K562 (cell line): ENCODE results near the gene GSTO2. TPM values are rescaled to one million over a fixed set of nuclear protein-coding genes. Genes with fewer than 3 reads are reported as not detected.

Experiments used
- CBX2 ChIP-seq: fragments of 200-600 bp; sonication (generic); IDR thresholded peaks from one replicate; pipeline ENCODE4 v1.6.1; 2012; ENCODE audit warnings: mild to moderate bottlenecking, low read length, inconsistent platforms; ENCODE audit not compliant: insufficient read depth, poor library complexity, severe bottlenecking
- CHD1 ChIP-seq: fragments of 200-600 bp; sonication (generic); IDR thresholded peaks from one replicate; pipeline ENCODE4 v1.6.1; 2012; ENCODE audit warnings: mild to moderate bottlenecking, moderate library complexity, low read length, inconsistent platforms
- FOXA3 ChIP-seq, 2 experiments: fragments of 450-650 bp in 1 of 2; sonication (generic) in 1 of 2; formaldehyde crosslinking; IDR thresholded peaks in 1 of 2; conservative IDR thresholded peaks in 1 of 2; 2 replicates each; pipeline versions ENCODE4 v1.4.0 to v1.8.0; 2020 to 2022; ENCODE audit warnings: mild to moderate bottlenecking in 2 of 2, missing genetic modification reagents in 1 of 2
- IRF9 ChIP-seq: fragments of 450-650 bp; IDR thresholded peaks from 2 replicates; pipeline ENCODE4 v1.6.1; 2016; ENCODE audit warnings: missing biosample characterization, missing genetic modification characterization
- KDM5B ChIP-seq: fragments of 200-600 bp; sonication (generic); IDR thresholded peaks from 2 replicates; pipeline ENCODE4 v1.6.1; 2012; ENCODE audit warnings: low read depth, mild to moderate bottlenecking, moderate library complexity, low read length, control low read depth, inconsistent platforms; ENCODE audit not compliant: insufficient replicate concordance
- NFIC ChIP-seq: fragments of 450-650 bp; IDR thresholded peaks from 2 replicates; pipeline ENCODE4 v1.6.1; 2017; ENCODE audit warnings: mild to moderate bottlenecking, inconsistent platforms
- RREB1 ChIP-seq: fragments of 250-450 bp; sonication (Bioruptor Pico); IDR thresholded peaks from 2 replicates; pipeline ENCODE4 v1.4.0; 2020
- TCFL5 ChIP-seq: fragments of 250-450 bp; sonication (Bioruptor Pico); conservative IDR thresholded peaks from 2 replicates; pipeline ENCODE4 v1.6.1; 2021; ENCODE audit warnings: mild to moderate bottlenecking, moderate library complexity, matching md5 sums
- TSHZ1 ChIP-seq: fragments of 250-450 bp; sonication (Bioruptor Pico); IDR thresholded peaks from 2 replicates; pipeline ENCODE4 v1.4.0; 2020; ENCODE audit warnings: mild to moderate bottlenecking, moderate library complexity
- ZNF766 ChIP-seq: fragments of 200-800 bp; sonication (Bioruptor generic); conservative IDR thresholded peaks from 2 replicates; pipeline ENCODE4 v1.6.1; 2016; ENCODE audit warnings: missing genetic modification characterization, missing compliant biosample characterization
- ZNF780A ChIP-seq: fragments of 250-450 bp; sonication (Bioruptor Pico); IDR thresholded peaks from 2 replicates; pipeline ENCODE4 v1.5.0; 2021; ENCODE audit warnings: mild to moderate bottlenecking
- polyA plus RNA-seq, 8 experiments: library from polyadenylated mRNA; depleted of rRNA in 4 of 8; stranded (reverse) in 5 of 8; unstranded in 3 of 8; fragments of >200 nt; fragmentation: Nextera tagmentation in 2 of 8; fragmentation: Illumina TruSeq in 1 of 8; extraction: Ambion mirVana in 2 of 8; extraction: Trizol in 1 of 8; gene quantifications; 2 replicates each; pipeline versions ENCODE4 v1.2.1 to v1.2.3, GENCODE V29; 2011 to 2014; ENCODE audit warnings: inconsistent platforms in 1 of 8, missing spikeins in 1 of 8
- total RNA-seq, 7 experiments: library from RNA; depleted of rRNA in 6 of 7; stranded (reverse); fragments of >200 nt in 6 of 7; fragmentation: Illumina TruSeq in 2 of 7; extraction: Trizol in 2 of 7; gene quantifications; 2 replicates each; pipeline versions ENCODE4 v1.2.1 to v1.2.3, GENCODE V29; 2011 to 2021; ENCODE audit warnings: low replicate concordance in 1 of 7
- TF ChIP-seq, protein P1 (sequence below): fragments of 250-450 bp; sonication (Bioruptor Pico); IDR thresholded peaks from 2 replicates; pipeline ENCODE4 v1.6.1; 2021; ENCODE audit warnings: mild to moderate bottlenecking
- TF ChIP-seq, protein P2 (sequence below): fragments of 250-450 bp; sonication (Bioruptor Pico); IDR thresholded peaks from 2 replicates; pipeline ENCODE4 v1.5.0; 2022; ENCODE audit warnings: mild to moderate bottlenecking

Gene GSTO2
- total and polyA plus RNA-seq, 9 of the 15 experiments (the other 6 are each of a cell fraction or from before 2014, with no cell fraction given) = 0.18 to 1.8 (median 0.90) TPM

DNA sequence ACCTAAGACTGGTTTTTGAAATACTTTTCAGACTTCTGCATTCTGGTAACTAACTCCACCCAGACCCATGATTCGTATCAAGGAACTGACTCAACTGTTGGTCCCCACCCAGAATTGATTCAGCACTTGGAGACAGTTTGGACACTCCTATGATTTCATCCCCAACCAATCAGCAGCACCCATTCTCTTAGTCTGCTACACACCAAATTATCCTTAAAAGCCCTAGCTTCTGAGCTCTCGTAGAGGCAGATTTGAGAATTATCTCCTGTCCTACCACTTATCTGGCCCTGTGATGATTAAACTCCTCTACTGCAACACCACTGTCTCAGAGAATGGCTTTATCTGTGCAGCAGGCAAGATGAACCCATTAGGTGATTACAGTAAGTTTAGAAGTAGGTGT, 22.0 kb upstream of the GSTO2 start (continued):
- TF ChIP-seq RREB1 (CRISPR knock-in tag) = no peak
- TF ChIP-seq FOXA3 (CRISPR knock-in tag; conservative IDR thresholded peaks at IDR 0.05 in 1 of 2, IDR thresholded peaks at IDR 0.05 in 1 of 2) = no peak
- no peak for TF ChIP-seq ZNF766 (CRISPR knock-in tag)
- no peak for TF ChIP-seq ZNF780A
- TF ChIP-seq KDM5B = no peak
- no peak for TF ChIP-seq IRF9 (tag)
- TF ChIP-seq CBX2 = no peak
- TF ChIP-seq, protein P1, sequence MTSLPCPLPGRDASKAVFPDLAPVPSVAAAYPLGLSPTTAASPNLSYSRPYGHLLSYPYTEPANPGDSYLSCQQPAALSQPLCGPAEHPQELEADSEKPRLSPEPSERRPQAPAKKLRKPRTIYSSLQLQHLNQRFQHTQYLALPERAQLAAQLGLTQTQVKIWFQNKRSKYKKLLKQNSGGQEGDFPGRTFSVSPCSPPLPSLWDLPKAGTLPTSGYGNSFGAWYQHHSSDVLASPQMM (CRISPR knock-in tag) = no peak
- TF ChIP-seq CHD1 = no peak
- TF ChIP-seq, protein P2, sequence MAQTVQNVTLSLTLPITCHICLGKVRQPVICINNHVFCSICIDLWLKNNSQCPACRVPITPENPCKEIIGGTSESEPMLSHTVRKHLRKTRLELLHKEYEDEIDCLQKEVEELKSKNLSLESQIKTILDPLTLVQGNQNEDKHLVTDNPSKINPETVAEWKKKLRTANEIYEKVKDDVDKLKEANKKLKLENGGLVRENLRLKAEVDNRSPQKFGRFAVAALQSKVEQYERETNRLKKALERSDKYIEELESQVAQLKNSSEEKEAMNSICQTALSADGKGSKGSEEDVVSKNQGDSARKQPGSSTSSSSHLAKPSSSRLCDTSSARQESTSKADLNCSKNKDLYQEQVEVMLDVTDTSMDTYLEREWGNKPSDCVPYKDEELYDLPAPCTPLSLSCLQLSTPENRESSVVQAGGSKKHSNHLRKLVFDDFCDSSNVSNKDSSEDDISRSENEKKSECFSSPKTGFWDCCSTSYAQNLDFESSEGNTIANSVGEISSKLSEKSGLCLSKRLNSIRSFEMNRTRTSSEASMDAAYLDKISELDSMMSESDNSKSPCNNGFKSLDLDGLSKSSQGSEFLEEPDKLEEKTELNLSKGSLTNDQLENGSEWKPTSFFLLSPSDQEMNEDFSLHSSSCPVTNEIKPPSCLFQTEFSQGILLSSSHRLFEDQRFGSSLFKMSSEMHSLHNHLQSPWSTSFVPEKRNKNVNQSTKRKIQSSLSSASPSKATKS (CRISPR knock-in tag) = no peak
- no peak for TF ChIP-seq TCFL5 (CRISPR knock-in tag)
- no peak for TF ChIP-seq TSHZ1
- peak; percentile 43; the same call in 1 of the 2 replicates for TF ChIP-seq NFIC
